Progenitor cell of endocrine pancreas (in vitro differentiated cells): ENCODE measurements around the gene SLC13A5. TPM values are rescaled to one million over a fixed set of nuclear protein-coding genes. Genes with fewer than 3 reads are reported as not detected.
A peak's percentile ranks its signal among the peaks of the same experiment; 100 is the strongest.
"Not testable (repeated sequence)": the region's sequence is repeated elsewhere in the genome, so short reads cannot be mapped to it uniquely, and the experiment has no call there.

Source experiments
- DNase-seq: peaks from one replicate; pipeline ENCODE4 v3.0.0; 2021; ENCODE audit warnings: low spot score; ENCODE audit not compliant: unreplicated experiment
- H3K27ac Mint-ChIP-seq: 2 replicates; pipeline ENCODE4 v1.8.0; 2021; ENCODE audit warnings: mild to moderate bottlenecking, moderate library complexity, mixed read lengths
- H3K27me3 Mint-ChIP-seq: 2 replicates; pipeline ENCODE4 v1.8.0; 2021; ENCODE audit warnings: mixed read lengths
- H3K36me3 Mint-ChIP-seq: 2 replicates; pipeline ENCODE4 v1.8.0; 2022; ENCODE audit warnings: mixed read lengths; ENCODE audit not compliant: insufficient read depth
- H3K4me1 Mint-ChIP-seq: 2 replicates; pipeline ENCODE4 v1.8.0; 2021; ENCODE audit warnings: low read depth, mixed read lengths
- H3K4me3 Mint-ChIP-seq: 2 replicates; pipeline ENCODE4 v1.8.0; 2021; ENCODE audit warnings: low read depth, mild to moderate bottlenecking, moderate library complexity, mixed read lengths
- H3K9me3 Mint-ChIP-seq: 2 replicates; pipeline ENCODE4 v1.8.0; 2021; ENCODE audit warnings: low read depth, mixed read lengths
- total RNA-seq: library from RNA; stranded (reverse); gene quantifications from 2 replicates; pipeline ENCODE4 v1.2.1, GENCODE V29; 2021
- TF ChIP-seq, protein P1 (sequence below): fragments of 200-600 bp; sonication (generic); IDR thresholded peaks from one replicate; pipeline ENCODE4 v1.5.0; 2021; ENCODE audit warnings: antibody characterized with exemption, mild to moderate bottlenecking; ENCODE audit not compliant: unreplicated experiment

SLC13A5 gene
- total RNA-seq, 1 donor from 2014 or later, result 0.93 TPM

GRCh38 chr17:6666077-6666521 lies 47.1 kb downstream of the SLC13A5 start:
- H3K36me3 Mint-ChIP-seq, result peaks cover 3% of the 10 kb centered on the region
- peaks cover 18% of the 10 kb centered on the region for H3K27me3 Mint-ChIP-seq
- no peak overlapping the region for H3K4me3 Mint-ChIP-seq
- no peaks in the 10 kb centered on the region for H3K9me3 Mint-ChIP-seq
- no peaks in the 10 kb centered on the region for H3K4me1 Mint-ChIP-seq
- TF ChIP-seq, protein P1, sequence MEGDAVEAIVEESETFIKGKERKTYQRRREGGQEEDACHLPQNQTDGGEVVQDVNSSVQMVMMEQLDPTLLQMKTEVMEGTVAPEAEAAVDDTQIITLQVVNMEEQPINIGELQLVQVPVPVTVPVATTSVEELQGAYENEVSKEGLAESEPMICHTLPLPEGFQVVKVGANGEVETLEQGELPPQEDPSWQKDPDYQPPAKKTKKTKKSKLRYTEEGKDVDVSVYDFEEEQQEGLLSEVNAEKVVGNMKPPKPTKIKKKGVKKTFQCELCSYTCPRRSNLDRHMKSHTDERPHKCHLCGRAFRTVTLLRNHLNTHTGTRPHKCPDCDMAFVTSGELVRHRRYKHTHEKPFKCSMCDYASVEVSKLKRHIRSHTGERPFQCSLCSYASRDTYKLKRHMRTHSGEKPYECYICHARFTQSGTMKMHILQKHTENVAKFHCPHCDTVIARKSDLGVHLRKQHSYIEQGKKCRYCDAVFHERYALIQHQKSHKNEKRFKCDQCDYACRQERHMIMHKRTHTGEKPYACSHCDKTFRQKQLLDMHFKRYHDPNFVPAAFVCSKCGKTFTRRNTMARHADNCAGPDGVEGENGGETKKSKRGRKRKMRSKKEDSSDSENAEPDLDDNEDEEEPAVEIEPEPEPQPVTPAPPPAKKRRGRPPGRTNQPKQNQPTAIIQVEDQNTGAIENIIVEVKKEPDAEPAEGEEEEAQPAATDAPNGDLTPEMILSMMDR, result peak; percentile 92
- H3K27ac Mint-ChIP-seq, result no peak overlapping the region
- DNase-seq, result peak; percentile 66

DNA sequence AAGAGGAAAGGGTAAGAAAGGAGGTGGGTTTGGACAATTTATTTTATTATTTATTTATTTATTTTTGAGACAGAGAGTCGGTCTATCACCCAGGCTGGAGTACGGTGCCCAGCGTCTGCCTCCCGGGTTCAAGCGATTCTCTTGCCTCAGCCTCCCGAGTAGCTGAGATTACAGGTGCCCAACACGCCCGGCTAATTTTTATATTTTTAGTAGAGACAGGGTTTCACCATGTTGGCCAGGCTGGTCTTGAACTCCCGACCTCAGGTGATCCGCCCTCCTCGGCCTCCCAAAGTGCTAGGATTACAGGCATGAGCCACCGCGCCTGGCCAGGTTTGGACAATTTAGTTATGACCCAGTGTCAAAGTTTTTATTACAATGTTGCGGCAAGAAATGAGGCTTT lies 50.0 kb downstream of the SLC13A5 start:
- not testable (repeated sequence) for H3K9me3 Mint-ChIP-seq, H3K27ac Mint-ChIP-seq, DNase-seq, H3K4me3 Mint-ChIP-seq, H3K36me3 Mint-ChIP-seq, H3K4me1 Mint-ChIP-seq
- H3K27me3 Mint-ChIP-seq, result peaks cover 17% of the 10 kb centered on the region

- TF ChIP-seq, protein P1, result no peak
- H3K27ac Mint-ChIP-seq, result no peak overlapping the region
- peaks cover 3% of the 10 kb centered on the region for H3K4me1 Mint-ChIP-seq
- no peaks in the 10 kb centered on the region for H3K9me3 Mint-ChIP-seq
- no peaks in the 10 kb centered on the region for H3K36me3 Mint-ChIP-seq
- no peak for DNase-seq
- H3K27me3 Mint-ChIP-seq, result peaks cover 13% of the 10 kb centered on the region
- H3K4me3 Mint-ChIP-seq, result no peak overlapping the region
These were observed 51.7 kb downstream of the SLC13A5 start for GRCh38 chr17:6661464-6661848.

DNA sequence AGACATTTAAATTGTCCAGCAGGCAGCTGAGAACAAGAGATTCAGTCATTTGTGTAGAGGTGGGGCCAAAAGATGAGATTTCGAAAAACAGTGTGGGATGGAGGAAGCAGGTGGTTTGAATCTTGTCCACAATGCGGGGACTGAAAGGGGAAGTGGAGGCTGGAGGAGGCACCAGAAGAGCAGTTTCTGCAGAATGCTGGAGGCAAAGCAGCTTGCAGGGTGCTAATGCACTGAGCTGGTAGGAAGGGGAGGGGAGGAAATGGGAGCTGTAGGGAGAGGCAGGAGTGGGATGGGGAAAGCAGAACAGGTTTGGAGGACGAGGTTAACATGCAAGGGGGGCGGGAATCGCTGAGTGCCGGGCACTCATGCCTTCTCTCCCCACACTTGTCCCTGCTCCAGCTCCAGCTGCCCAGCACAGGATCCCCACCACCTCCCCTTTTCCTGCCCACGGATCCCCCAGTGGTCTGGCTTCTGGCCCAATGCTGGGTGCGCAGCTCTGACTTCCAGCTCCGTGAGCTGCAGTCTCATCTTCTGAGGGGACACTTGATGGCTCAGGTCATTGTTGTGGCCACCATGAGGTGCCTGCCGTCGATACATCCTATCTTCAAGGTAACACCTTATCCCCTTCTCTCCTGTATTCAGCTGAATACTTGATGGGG lies 52.2 kb downstream of the SLC13A5 start:
- Mint-ChIP-seq H3K9me3 (no peaks in the 10 kb centered on the region), H3K27ac (no peak overlapping the region), H3K36me3 (no peaks in the 10 kb centered on the region), H3K27me3 (peaks cover 17% of the 10 kb centered on the region), H3K4me3 (no peak overlapping the region), H3K4me1 (peaks cover 5% of the 10 kb centered on the region)
- no peak for DNase-seq
- TF ChIP-seq, protein P1, result no peak

DNA sequence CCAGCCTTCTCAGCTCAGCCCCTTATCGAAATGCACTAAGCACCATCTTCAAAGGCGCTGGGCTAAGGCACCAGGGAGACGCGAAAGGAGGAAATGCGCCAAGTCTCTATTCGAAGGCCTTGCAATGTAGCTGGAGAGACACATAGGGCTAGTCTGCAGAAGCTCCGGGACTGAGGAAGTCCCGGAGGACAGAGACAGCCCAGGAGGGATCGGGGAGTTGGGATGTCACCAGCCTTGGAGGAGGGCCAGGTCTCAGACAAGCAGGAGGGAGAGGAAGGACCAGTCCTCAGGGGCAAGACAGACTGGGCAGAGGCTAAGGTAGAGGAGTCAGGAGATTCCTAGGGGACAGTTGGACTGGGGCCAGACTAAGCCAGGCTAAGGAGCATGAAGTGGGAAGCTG lies 53.1 kb downstream of the SLC13A5 start:
- Mint-ChIP-seq H3K4me3 (no peak overlapping the region), H3K36me3 (no peaks in the 10 kb centered on the region), H3K4me1 (peaks cover 10% of the 10 kb centered on the region), H3K27me3 (peaks cover 24% of the 10 kb centered on the region), H3K9me3 (no peaks in the 10 kb centered on the region), H3K27ac (no peak overlapping the region)
- DNase-seq, result no peak
- TF ChIP-seq, protein P1, result no peak

- not testable (repeated sequence) for H3K36me3 Mint-ChIP-seq, H3K4me3 Mint-ChIP-seq, DNase-seq, H3K9me3 Mint-ChIP-seq, H3K27ac Mint-ChIP-seq
- peaks cover 17% of the 10 kb centered on the region for H3K4me1 Mint-ChIP-seq
- H3K27me3 Mint-ChIP-seq, result peaks cover 37% of the 10 kb centered on the region
These were observed 54.8 kb downstream of the SLC13A5 start for GRCh38 chr17:6658411-6658810.
